Mucosa of rectum (tissue), 2 donors: ENCODE data around the gene SLC16A3.

Experiments used
- H3K27ac ChIP-seq, 2 donors: one replicate each; pipeline ENCODE4 v1.7.0; 2013; ENCODE audit warnings: inconsistent platforms in 2 of 2, low read depth in 2 of 2, low read length in 2 of 2
- H3K27me3 ChIP-seq, 2 donors: one replicate each; pipeline ENCODE4 v1.7.0; 2013; ENCODE audit warnings: low read length in 2 of 2; ENCODE audit not compliant: control insufficient read depth in 2 of 2, insufficient read depth in 2 of 2
- H3K36me3 ChIP-seq, 2 donors: one replicate each; pipeline ENCODE4 v1.7.0; 2013; ENCODE audit warnings: low read length in 2 of 2; ENCODE audit not compliant: control insufficient read depth in 2 of 2, insufficient read depth in 2 of 2
- H3K4me1 ChIP-seq, 2 donors: one replicate each; pipeline ENCODE4 v1.7.0; 2013; ENCODE audit warnings: low read length in 2 of 2, mild to moderate bottlenecking in 1 of 2; ENCODE audit not compliant: control insufficient read depth in 2 of 2, insufficient read depth in 2 of 2
- H3K4me3 ChIP-seq, 2 donors: one replicate each; pipeline ENCODE4 v1.7.0; 2013; ENCODE audit warnings: low read length in 2 of 2
- H3K9ac ChIP-seq, 2 donors: one replicate each; pipeline ENCODE4 v1.7.0; 2013; ENCODE audit warnings: low read length in 2 of 2, low read depth in 1 of 2, mild to moderate bottlenecking in 1 of 2
- H3K9me3 ChIP-seq, 2 donors: one replicate each; pipeline ENCODE4 v1.7.0; 2013; ENCODE audit warnings: low read length in 2 of 2; ENCODE audit not compliant: control insufficient read depth in 2 of 2
- donor health status: healthy.
- donor health status: Normal muscosa, but diverticular disease.

SLC16A3 gene

DNA sequence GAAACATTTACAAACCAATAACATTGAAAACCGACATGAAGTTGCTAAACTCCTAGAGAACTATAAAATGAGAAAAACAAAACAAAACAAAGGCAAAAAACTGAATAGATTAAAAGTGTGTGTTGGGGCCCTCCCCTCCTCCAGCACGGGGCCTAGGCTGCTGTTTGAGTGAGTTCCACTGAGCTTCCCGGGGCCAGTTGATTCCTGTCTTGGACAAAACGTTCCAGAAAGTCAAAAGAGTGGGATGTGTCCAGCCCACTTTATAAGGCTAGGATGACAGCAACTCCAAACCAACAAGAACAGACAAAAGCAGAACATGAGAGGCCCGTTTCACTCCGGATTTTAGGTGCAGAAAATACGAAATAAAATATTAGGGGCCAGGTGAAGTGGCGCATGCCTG, 56.3 kb downstream of the SLC16A3 start:
- Histone ChIP-seq H3K9me3 (no peaks in the 10 kb centered on the region), H3K9ac (no peak overlapping the region), H3K4me3 (no peak overlapping the region), H3K27me3 (no peaks in the 10 kb centered on the region), H3K36me3 (no peaks in the 10 kb centered on the region), H3K27ac (no peak overlapping the region), H3K4me1 (peaks cover 46 to 49% of the 10 kb centered on the region in 2 donors)

DNA sequence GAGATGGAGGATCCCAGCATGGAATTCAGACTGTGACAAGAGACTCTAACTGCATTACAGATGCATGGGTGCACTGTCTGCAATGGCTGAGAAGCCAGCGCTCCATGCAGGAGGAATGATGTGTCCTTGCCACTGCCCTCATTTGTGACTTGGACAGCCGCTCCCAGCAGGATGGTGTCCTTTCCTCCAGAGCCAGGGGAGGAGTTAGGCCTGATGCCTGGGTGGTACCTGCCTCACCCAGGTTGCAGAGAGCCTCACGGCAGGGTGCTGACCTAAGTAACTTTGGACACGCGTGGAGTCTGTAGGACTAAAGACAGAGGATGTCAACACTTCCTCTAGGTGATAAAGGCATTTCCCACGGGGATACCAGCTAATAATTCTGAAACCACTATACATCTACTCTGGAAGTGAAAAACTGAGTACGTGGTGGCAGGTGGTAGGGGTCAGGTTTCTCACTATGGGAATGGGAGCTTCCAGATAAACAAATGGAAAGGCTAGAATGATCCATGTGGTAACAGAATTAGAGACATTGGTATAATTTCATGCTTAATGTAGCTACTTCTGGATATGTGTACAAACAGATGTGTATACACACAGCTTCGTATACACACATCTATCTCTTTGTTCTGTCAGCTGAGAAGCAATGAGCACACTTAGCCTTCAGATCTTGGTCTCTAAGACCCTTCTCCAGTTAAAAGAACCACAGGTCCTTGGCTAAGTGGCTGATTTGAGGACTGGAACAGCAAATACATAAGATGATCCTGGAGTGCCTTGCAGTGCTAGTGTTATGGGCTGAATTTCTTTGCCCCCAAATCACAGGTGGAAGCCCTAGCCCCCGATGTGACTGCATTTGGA, 58.4 kb downstream of the SLC16A3 start:
- H3K4me1 ChIP-seq = peaks cover 42% of the 10 kb centered on the region in 2 donors
- no peaks in the 10 kb centered on the region for H3K36me3 ChIP-seq
- peak overlapping the region in 1 of 2 donors; percentile 30 for H3K4me3 ChIP-seq
- H3K9ac ChIP-seq = peak overlapping the region in 1 of 2 donors; percentile 53
- no peaks in the 10 kb centered on the region for H3K9me3 ChIP-seq
- no peaks in the 10 kb centered on the region for H3K27me3 ChIP-seq
- peak overlapping the region; percentile 79 to 97 for H3K27ac ChIP-seq

DNA sequence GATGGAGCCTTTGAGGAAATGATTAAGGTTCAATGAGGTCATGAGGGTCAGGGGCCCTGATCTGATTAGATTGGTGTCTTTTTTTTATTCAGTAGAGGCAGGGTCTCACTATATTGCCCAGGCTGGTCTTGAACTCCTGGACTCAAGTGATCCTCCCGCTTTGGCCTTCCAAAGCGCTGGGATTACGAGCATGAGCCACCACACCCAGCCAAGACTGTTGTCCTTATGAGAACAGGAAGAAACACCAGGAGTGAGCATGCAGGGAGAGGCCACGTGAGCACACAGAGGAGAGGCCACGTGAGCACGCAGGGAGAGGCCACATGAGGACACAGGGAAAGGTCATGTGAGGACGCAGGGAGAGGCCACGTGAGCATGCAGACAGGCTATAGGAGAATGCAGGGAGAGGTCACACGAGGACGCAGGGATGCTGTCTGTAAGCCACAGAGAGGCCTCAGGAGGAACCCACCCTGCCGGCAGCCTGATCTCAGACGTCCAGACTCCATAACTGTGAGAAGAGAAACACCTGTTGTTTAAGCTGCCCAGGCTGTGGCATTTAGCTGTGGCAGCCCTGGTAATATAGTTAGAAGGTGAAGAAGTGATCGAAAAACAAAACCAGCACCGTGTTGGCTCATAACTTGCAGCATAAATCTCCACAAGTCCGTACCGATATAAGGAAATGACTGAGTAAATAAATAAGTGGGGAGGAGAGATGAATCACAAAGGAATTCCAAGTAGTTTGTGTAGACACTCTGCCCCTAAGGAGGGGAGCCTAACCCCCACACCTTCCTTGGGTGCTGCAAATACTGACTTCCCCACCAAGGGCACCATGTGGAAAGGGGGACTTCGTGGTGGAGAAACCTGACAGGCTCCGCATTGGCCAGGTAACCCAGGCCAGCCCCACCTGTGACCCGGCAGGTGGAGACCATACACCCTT, 59.3 kb downstream of the SLC16A3 start:
- Histone ChIP-seq H3K27me3 (no peaks in the 10 kb centered on the region), H3K36me3 (no peaks in the 10 kb centered on the region), H3K9me3 (no peaks in the 10 kb centered on the region), H3K27ac (peak overlapping the region; percentile 79 to 97), H3K4me1 (peaks cover 33 to 34% of the 10 kb centered on the region in 2 donors), H3K4me3 (peak overlapping the region; percentile 17 to 30), H3K9ac (peak overlapping the region; percentile 9 to 53)
